CD14-positive monocyte (primary cell): Measurements from ENCODE around the gene CTU2. TPM values are rescaled to one million over a fixed set of nuclear protein-coding genes. Genes with fewer than 3 reads are reported as not detected.

Source experiments
- DNase-seq, 3 donors: peaks; one replicate each; pipeline ENCODE4 v3.0.0-alpha.2; 2011 to 2022
- H2AFZ ChIP-seq: 2 replicates; pipeline ENCODE4 v1.6.0; 2012; ENCODE audit warnings: mild to moderate bottlenecking, low read depth, low read length, inconsistent platforms; ENCODE audit not compliant: insufficient read depth, poor library complexity, severe bottlenecking
- H3K27ac ChIP-seq, 2 donors: 1 replicate in 1 of 2; 2 replicates in 1 of 2; pipeline ENCODE4 v1.5.1; 2012 to 2013; ENCODE audit warnings: low read length in 2 of 2, control low read depth in 1 of 2, inconsistent platforms in 1 of 2, low read depth in 1 of 2, mild to moderate bottlenecking in 1 of 2
- H3K27me3 ChIP-seq, 2 donors: one replicate each; pipeline versions ENCODE4 v1.6.0 to v1.6.1; 2011 to 2013; ENCODE audit warnings: low read length in 2 of 2; ENCODE audit not compliant: control insufficient read depth in 2 of 2, insufficient read depth in 2 of 2
- H3K36me3 ChIP-seq, 2 donors: replicated peaks in 1 of 2; 1 replicate in 1 of 2; 2 replicates in 1 of 2; pipeline versions ENCODE4 v1.5.1 to v1.6.1; 2012 to 2013; ENCODE audit warnings: low read length in 2 of 2, control low read depth in 1 of 2, inconsistent platforms in 1 of 2, mild to moderate bottlenecking in 1 of 2; ENCODE audit not compliant: insufficient read depth in 2 of 2, control insufficient read depth in 1 of 2
- H3K4me1 ChIP-seq, 2 donors: 1 replicate in 1 of 2; 2 replicates in 1 of 2; pipeline versions ENCODE4 v1.5.1 to v1.6.1; 2012 to 2013; ENCODE audit warnings: low read length in 2 of 2, control low read depth in 1 of 2, inconsistent platforms in 1 of 2, mild to moderate bottlenecking in 1 of 2, moderate library complexity in 1 of 2; ENCODE audit not compliant: insufficient read depth in 2 of 2, control insufficient read depth in 1 of 2
- H3K4me2 ChIP-seq: replicated peaks from 2 replicates; pipeline ENCODE3; 2012; ENCODE audit warnings: low read length, moderate library complexity, mild to moderate bottlenecking; ENCODE audit not compliant: poor library complexity, severe bottlenecking; ENCODE audit errors: extremely low read depth
- H3K4me3 ChIP-seq, 3 experiments: fragments of 200-600 bp in 1 of 3; sonication (generic) in 1 of 3; replicated peaks in 1 of 3; 1 replicate in 2 of 3; 2 replicates in 1 of 3; pipeline ENCODE4 v1.5.1; 2011 to 2013; ENCODE audit warnings: low read length in 3 of 3, mild to moderate bottlenecking in 3 of 3, control low read depth in 2 of 3, low read depth in 2 of 3, inconsistent platforms in 1 of 3, moderate library complexity in 1 of 3
- H3K79me2 ChIP-seq: 2 replicates; pipeline ENCODE4 v1.6.0; 2012; ENCODE audit warnings: mild to moderate bottlenecking, control low read depth, inconsistent platforms, low read length, moderate library complexity; ENCODE audit not compliant: insufficient read depth
- H3K9ac ChIP-seq: 2 replicates; pipeline ENCODE4 v1.6.0; 2017; ENCODE audit warnings: low read length, mild to moderate bottlenecking; ENCODE audit not compliant: insufficient read depth, poor library complexity, severe bottlenecking
- H3K9me3 ChIP-seq, 2 donors: replicated peaks in 1 of 2; 1 replicate in 1 of 2; 2 replicates in 1 of 2; pipeline versions ENCODE4 v1.5.1 to v1.6.1; 2012 to 2013; ENCODE audit warnings: low read length in 2 of 2, control low read depth in 1 of 2; ENCODE audit not compliant: control insufficient read depth in 1 of 2, insufficient read depth in 1 of 2
- H4K20me1 ChIP-seq: 2 replicates; pipeline ENCODE4 v1.6.0; 2012; ENCODE audit warnings: mild to moderate bottlenecking, low read length, control low read depth, moderate library complexity; ENCODE audit not compliant: insufficient read depth
- H3K27ac Mint-ChIP-seq, 7 donors: one replicate each; pipeline ENCODE4 v1.8.0; 2020; ENCODE audit warnings: mild to moderate bottlenecking in 7 of 7, mixed read lengths in 7 of 7, moderate library complexity in 6 of 7, inconsistent platforms in 2 of 7
- H3K27me3 Mint-ChIP-seq, 3 donors: one replicate each; pipeline ENCODE4 v1.8.0; 2021 to 2022; ENCODE audit warnings: low read depth in 3 of 3, mild to moderate bottlenecking in 3 of 3, mixed read lengths in 3 of 3, moderate library complexity in 3 of 3, inconsistent platforms in 1 of 3
- H3K36me3 Mint-ChIP-seq, 2 donors: one replicate each; pipeline ENCODE4 v1.8.0; 2020; ENCODE audit warnings: mixed read lengths in 2 of 2, inconsistent platforms in 1 of 2, mild to moderate bottlenecking in 1 of 2
- H3K4me1 Mint-ChIP-seq: one replicate; pipeline ENCODE4 v1.8.0; 2020; ENCODE audit warnings: mild to moderate bottlenecking, mixed read lengths
- H3K4me3 Mint-ChIP-seq, 2 donors: one replicate each; pipeline ENCODE4 v1.8.0; 2020; ENCODE audit warnings: mild to moderate bottlenecking in 2 of 2, mixed read lengths in 2 of 2, moderate library complexity in 1 of 2
- H3K9me3 Mint-ChIP-seq, 7 donors: one replicate each; pipeline ENCODE4 v1.8.0; 2020 to 2022; ENCODE audit warnings: mixed read lengths in 7 of 7, mild to moderate bottlenecking in 6 of 7, moderate library complexity in 6 of 7, inconsistent platforms in 2 of 7
- WGBS: methylation state at CpG from one replicate; pipeline ENCODE4 v1.1.5; 2013; ENCODE audit warnings: missing lambda C conversion rate; ENCODE audit not compliant: insufficient coverage; 5-methylcytosine and 5-hydroxymethylcytosine counted together
- intact Hi-C, 2 donors: fragments of 100-400 bp; cut with micrococcal nuclease; formaldehyde crosslinking; loops; one replicate each; pipeline versions ENCODE4 v1.15.0 to v1.15.1; 2023
- polyA plus RNA-seq, 3 donors: library from polyadenylated mRNA; depleted of rRNA in 1 of 3; unstranded in 2 of 3; stranded (reverse) in 1 of 3; fragments of 300-500 nt in 2 of 3; fragments of >200 nt in 1 of 3; fragmentation: Illumina TruSeq in 2 of 3; gene quantifications; 1 replicate in 2 of 3; 2 replicates in 1 of 3; pipeline ENCODE4 v1.2.3, GENCODE V29; 2012 to 2021
- TF ChIP-seq, protein P1 (sequence below): fragments of 200-600 bp; IDR thresholded peaks from one replicate; pipeline ENCODE4 v1.8.0; 2022; ENCODE audit warnings: antibody characterized with exemption, mild to moderate bottlenecking

CTU2 gene
- polyA plus RNA-seq, 3 donors = 5.9 to 10.3 (median 7.5) TPM

DNA sequence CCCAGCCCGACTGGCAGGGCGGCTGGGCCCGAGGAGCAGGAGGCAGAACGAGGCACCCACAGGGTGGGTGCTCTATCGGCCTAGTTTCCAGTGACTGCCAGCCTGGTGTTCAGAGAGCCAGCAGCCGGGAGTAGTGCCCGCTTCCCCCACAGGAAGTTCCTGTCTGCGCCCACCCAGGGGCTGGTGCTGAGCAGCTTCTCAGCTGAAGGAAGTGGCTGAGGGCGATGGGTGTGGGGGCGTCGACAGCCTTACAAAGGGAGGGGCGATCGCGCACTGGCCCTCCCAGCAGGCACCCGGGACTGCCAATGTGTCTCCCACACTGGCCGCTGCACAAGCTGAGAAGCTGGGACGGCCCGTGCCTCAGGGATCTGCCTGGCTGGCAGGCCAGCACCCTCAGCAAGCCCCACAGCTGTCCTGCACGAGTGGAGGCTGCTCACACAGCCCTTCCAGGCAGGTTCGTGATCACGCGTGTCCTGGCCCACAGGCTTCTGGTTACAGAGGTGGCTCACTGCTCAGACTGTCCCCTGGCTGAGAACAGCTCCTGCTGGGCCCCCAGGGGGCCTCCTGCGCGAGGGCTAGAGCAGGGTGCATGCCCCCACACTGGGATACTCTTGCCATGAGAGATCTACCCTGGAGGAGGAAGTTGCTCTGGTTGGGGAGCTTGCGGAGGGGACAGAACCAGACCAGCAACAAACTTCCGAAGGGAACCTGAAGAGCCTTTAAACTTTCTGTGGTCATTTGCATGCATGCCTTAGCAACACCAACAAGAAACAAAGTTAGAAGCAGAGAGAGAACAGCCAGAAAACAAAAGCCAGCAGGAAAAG is 2.6 kb upstream of the CTU2 start:
- H3K4me3 ChIP-seq = peak overlapping the region; percentile 78 to 96 (median 93)
- H3K27ac ChIP-seq = peak overlapping the region; percentile 84 to 88
- H3K4me1 ChIP-seq = peaks cover 72 to 82% of the 10 kb centered on the region in 2 donors
- 2% methylated on average over 24 of the region's 26 CpGs for WGBS
- H3K4me3 Mint-ChIP-seq = peak overlapping the region; percentile 99
- H3K9me3 ChIP-seq = no peaks in the 10 kb centered on the region
- peaks cover 23 to 39% of the 10 kb centered on the region in 2 donors for H3K36me3 Mint-ChIP-seq
- peak overlapping the region; percentile 90 to 99 (median 98) for H3K27ac Mint-ChIP-seq
- peaks cover 18 to 19% of the 10 kb centered on the region in 2 donors for H3K36me3 ChIP-seq
- peak overlapping the region; percentile 79 for H3K9ac ChIP-seq
- no peak overlapping the region for H2AFZ ChIP-seq
- peaks cover 63% of the 10 kb centered on the region for H3K4me1 Mint-ChIP-seq
- TF ChIP-seq, protein P1, sequence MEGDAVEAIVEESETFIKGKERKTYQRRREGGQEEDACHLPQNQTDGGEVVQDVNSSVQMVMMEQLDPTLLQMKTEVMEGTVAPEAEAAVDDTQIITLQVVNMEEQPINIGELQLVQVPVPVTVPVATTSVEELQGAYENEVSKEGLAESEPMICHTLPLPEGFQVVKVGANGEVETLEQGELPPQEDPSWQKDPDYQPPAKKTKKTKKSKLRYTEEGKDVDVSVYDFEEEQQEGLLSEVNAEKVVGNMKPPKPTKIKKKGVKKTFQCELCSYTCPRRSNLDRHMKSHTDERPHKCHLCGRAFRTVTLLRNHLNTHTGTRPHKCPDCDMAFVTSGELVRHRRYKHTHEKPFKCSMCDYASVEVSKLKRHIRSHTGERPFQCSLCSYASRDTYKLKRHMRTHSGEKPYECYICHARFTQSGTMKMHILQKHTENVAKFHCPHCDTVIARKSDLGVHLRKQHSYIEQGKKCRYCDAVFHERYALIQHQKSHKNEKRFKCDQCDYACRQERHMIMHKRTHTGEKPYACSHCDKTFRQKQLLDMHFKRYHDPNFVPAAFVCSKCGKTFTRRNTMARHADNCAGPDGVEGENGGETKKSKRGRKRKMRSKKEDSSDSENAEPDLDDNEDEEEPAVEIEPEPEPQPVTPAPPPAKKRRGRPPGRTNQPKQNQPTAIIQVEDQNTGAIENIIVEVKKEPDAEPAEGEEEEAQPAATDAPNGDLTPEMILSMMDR = no peak
- intact Hi-C loops = loop anchor here (2.0 to 10.0 kb wide), 4 partner anchors 41 to 749 kb away; partner anchors contain the start of genes MVD (in 2 of the 2), BANP (in 1 of the 2) and ZC3H18 (in 1 of the 2)
- H3K79me2 ChIP-seq = peaks cover 79% of the 10 kb centered on the region
- peaks cover 33% of the 10 kb centered on the region for H4K20me1 ChIP-seq
- no peaks in the 10 kb centered on the region for H3K27me3 ChIP-seq
- H3K27me3 Mint-ChIP-seq = peaks cover 0 to 4% (median 3%) of the 10 kb centered on the region in 3 donors
- peak overlapping the region; percentile 83 for H3K4me2 ChIP-seq
- peaks cover 0 to 2% (median 0%) of the 10 kb centered on the region in 7 donors for H3K9me3 Mint-ChIP-seq
- peak; percentile 56 to 75 (median 64) for DNase-seq

DNA sequence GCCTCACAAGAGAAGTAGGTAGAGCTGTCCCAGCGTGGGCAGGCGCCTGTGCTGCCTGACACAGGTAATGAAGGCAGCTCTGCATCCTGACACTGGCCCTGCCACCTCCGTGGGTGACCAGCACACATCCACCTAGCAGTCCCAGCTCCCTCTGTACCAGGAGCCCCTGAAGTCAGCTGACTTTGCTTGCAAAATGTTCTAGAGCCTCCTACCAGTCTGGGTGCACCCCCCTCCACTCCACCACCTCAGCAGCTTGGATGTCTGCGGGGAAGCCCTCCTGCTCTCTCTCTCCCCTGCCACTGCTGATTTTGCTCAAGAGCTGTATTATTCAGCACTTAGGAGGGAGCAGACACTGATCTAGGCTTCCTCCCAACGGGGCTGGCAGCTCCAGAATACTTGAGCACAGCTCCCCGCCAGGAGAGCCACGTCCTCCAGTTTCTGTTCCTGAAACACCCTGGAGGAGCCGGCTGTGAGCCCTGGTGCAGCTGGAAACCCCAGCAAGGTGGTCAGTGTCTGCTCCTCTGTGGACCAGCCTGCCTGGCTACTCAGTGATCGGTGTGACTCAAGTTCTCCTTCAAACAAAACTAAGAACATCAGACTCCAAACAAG is 1.1 kb upstream of the CTU2 start:
- Histone ChIP-seq H4K20me1 (peaks cover 18% of the 10 kb centered on the region), H3K27me3 (no peaks in the 10 kb centered on the region), H2AFZ (no peak overlapping the region), H3K4me2 (peak overlapping the region; percentile 83), H3K9me3 (no peaks in the 10 kb centered on the region), H3K79me2 (peaks cover 67% of the 10 kb centered on the region), H3K27ac (peak overlapping the region; percentile 84 to 88), H3K4me1 (peaks cover 60 to 68% of the 10 kb centered on the region in 2 donors), H3K4me3 (peak overlapping the region; percentile 78 to 96 (median 93)), H3K36me3 (peaks cover 4 to 6% of the 10 kb centered on the region in 2 donors), H3K9ac (peak overlapping the region; percentile 79)
- Mint-ChIP-seq H3K4me3 (peak overlapping the region; percentile 99), H3K9me3 (peaks cover 0 to 2% (median 0%) of the 10 kb centered on the region in 7 donors), H3K4me1 (peaks cover 55% of the 10 kb centered on the region), H3K27ac (peak overlapping the region; percentile 90 to 99 (median 98)), H3K27me3 (peaks cover 0 to 4% (median 3%) of the 10 kb centered on the region in 3 donors), H3K36me3 (peaks cover 18 to 35% of the 10 kb centered on the region in 2 donors)
- intact Hi-C loops = loop anchor here (2.0 to 10.0 kb wide), 3 partner anchors 134 to 750 kb away; partner anchors contain the start of genes BANP (in 1 of the 2) and ZC3H18 (in 1 of the 2)
- TF ChIP-seq, protein P1 = no peak
- peak; percentile 60 to 82 (median 75) for DNase-seq
- WGBS = 11% methylated on average over 9 of the region's 9 CpGs
